HG02759 (cell line): ENCODE data around the gene FAM234A.
"Not testable (repeated sequence)": the region's sequence is repeated elsewhere in the genome, so short reads cannot be mapped to it uniquely, and the experiment has no call there.

ENCODE experiments used
- ATAC-seq: cut with Tn5 transposase; IDR thresholded peaks from one replicate; pipeline ENCODE4 v1.9.1; 2021; ENCODE audit warnings: mild to moderate bottlenecking, moderate library complexity; ENCODE audit not compliant: unreplicated experiment

The FAM234A gene

DNA sequence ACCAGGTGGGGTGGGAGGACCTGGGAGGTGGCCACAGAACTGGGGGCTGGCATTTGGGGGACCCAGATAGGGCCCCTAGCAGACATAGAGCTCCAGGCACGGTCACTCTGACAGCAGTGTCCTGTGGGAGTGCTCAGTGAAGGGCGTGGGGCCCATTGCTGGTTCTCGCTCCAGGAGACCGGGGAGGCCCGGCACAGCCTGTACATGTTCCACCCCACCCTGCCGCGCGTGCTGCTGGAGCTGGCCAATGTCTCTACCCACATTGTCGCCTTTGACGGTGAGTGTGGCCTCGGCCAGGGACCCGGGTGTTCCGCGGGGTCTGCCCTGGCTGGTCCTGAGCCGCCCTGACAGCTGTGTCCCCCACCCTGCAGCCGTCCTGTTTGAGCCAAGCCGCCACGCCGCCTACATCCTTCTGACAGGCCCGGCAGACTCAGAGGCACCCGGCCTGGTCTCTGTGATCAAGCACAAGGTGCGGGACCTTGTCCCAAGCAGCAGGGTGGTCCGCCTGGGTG, 29.9 kb downstream of the FAM234A start:
- no peak for ATAC-seq

DNA sequence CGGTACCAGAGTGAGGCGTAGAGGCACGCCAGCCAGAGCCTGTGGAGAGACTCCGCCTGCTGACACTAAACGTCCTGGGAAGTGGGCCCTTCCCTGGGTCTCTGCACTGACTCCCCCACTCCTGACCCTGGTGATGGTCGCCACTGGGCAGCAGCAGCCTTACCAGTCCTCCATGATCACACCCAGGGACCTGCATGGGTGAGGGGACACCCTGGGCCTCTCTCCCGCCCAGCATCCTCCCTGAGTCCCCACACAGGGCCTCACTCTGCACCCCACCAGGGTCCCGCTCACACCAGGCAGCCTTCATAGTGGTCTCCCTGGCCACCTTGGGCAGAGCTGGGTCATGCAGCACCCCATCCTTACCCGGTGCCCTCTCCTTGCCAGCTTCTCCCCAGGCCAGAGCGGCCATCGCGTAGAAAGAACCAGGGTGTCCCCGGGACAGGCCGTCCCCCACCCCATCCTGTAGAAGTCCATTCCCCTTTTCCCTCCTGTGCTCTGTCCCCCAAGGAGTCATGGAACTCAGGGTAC, 30.4 kb downstream of the FAM234A start:
- ATAC-seq: no peak

- ATAC-seq: no peak
These were observed 31.1 kb downstream of the FAM234A start for GRCh38 chr16:265711-266110.

GRCh38 chr16:266258-267164, 31.9 kb downstream of the FAM234A start:
- ATAC-seq: no peak

DNA sequence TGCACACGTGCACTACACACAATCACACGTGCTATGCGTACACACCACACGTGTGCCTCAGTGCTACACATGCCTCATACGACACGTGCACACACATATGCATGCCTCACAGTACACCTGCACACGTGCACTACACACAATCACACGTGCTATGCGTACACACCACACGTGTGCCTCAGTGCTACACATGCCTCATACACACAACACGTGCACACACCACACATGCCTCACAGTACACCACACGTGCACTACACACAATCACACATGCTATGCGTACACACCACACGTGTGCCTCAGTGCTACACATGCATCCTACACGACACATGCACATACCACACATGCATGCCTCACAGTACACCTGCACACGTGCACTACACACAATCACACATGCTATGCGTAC, 32.9 kb downstream of the FAM234A start:
- ATAC-seq: not testable (repeated sequence)

- ATAC-seq: no peak
These were observed 33.8 kb downstream of the FAM234A start for GRCh38 chr16:268141-269053.

- no peak for ATAC-seq
These were observed 34.6 kb downstream of the FAM234A start for GRCh38 chr16:269061-269796.

DNA sequence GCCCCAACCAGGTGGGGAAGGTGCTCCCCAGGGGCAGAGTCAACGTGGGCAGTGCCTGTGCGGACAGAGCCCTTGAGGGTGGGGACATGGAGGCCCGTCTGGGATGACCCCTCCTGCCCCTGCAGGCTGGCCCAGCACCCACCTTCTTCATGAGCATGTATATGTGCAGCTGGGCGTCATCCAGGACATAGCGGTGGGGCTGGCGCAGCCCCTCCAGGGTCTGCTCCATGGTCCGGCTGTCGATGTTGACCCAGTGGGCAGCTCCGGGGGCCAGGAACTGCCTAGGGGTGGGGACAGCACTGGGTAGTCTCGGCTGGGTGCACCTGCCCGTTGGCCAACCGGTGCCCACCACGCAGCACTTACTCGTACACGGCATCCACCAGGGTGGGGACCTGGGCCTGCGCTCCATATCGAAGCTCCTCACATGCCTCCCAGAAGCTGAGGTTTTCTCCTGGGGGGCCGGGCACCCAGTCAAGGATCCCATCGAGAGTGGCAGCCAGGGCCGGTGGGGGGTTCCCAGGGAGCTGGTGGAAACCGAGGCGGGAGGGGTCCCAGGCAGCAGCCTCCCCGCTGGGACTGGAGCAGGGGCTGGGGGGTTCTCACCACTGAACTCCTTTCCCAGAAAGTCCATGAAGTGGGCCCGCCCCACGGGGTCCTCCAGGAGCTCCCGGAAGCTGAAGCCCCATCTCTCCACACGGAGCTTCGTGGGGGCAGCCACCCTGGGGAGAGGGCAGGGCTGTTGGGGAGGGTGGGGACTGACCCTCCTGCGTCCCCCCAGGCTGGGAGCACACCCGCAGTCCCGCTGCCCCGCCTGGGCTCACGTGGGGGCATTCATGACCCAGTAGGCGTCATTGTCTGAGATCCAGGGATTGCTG, 36.0 kb downstream of the FAM234A start:
- no peak for ATAC-seq

DNA sequence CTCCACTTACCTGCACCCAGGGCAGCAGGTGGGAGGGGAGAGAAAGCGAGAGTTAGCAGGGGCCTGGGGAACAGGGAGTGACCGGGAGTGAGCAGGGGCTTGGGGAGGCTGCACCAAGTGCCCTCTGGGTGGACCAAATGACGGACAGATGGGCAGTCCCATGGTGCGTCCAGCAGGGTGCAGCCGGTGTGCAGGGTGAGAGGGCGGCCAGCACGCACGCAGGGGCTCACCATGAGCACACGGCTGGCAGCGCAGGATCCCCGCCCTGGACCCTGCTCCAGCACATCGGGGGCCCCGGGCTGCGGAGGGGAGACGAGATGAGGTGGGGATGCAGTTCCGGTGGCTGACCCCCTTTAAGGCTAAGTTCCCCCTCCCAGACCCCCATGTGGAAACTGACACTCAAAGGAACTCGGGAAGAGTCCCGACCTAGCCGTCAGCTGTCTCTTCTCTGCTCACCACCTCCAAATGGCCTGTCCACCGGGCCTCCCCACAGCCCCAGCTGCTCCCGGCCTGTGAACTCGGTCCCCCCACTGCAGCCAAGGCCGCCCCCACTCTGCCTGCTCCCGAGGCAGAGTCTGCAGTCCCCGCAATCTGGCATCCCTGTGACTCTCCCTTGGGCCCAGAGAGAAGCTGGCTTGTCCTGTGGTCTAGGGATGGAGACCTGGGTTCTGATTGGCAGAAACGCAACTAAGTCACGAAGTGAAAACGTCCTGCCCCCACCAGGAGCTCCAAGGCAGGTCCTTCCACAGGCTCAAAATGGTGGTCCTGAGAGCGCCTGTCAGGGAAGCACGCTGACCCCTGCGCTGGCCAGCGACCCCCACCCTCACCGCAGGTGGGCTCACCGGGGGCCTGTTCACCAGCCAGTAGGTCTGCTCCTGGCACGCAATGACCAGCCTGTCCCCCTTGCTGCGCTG, 38.3 kb downstream of the FAM234A start:
- ATAC-seq: no peak

- ATAC-seq: no peak
These were observed 39.2 kb downstream of the FAM234A start for GRCh38 chr16:273547-274421.

- no peak for ATAC-seq
These were observed 40.5 kb downstream of the FAM234A start for GRCh38 chr16:275041-275641.

DNA sequence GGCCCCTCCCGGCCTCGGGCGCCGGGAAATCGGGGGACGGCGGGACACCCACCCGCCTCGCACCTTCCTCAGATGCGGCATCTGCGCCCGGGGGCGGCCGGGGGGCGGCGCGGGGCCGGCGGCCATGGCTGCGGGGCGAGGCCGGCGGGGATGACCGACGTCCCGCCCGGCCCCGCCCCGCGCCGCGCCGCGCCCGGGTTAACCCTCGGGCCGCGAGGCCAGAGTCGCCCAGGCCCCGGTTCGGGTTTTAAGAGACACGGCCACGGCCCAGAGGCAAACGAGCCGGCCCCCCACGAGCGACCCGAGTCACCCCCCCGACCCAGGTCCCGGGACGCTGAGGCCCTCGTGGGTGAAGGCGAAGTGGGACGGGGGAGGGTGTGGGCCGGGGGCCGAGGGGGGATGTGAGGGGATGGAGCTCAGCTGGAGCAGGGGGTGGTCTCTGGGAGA, 41.2 kb downstream of the FAM234A start, which contains the start of gene RGS11:
TSS of gene RGS11 (minus strand) at position 159 of the 447 bp plus-strand sequence. CDS start at position 126, 33 bp downstream.
- ATAC-seq: no peak

GRCh38 chr16:276426-277077, 41.9 kb downstream of the FAM234A start:
- no peak for ATAC-seq

DNA sequence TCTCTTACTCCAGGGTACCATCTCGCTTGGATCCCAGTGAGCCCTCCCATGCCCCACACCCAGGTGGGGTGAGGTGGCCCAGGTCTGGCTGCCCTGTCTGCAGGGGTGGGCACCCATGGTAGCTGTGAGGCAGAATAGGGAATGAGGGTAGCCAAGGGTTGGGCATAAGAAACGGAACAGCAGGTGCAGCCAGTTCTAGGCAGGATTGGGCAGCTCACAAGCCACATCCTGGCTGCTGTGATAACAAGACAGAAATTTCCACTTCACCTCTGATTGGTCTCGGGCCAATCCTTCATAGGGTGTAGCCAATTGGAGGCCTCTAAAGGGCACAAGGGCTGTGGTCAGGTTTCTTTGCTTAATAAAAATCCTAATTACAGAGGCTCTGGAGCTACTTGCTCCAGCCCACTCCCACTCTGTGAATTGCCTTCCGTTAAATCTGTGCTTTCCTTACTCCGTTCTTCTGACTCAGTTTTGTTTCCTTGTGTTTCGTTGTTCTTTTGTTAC, 44.3 kb downstream of the FAM234A start:
- ATAC-seq: no peak

- ATAC-seq: no peak
These were observed 44.9 kb downstream of the FAM234A start for GRCh38 chr16:279531-279930.

DNA sequence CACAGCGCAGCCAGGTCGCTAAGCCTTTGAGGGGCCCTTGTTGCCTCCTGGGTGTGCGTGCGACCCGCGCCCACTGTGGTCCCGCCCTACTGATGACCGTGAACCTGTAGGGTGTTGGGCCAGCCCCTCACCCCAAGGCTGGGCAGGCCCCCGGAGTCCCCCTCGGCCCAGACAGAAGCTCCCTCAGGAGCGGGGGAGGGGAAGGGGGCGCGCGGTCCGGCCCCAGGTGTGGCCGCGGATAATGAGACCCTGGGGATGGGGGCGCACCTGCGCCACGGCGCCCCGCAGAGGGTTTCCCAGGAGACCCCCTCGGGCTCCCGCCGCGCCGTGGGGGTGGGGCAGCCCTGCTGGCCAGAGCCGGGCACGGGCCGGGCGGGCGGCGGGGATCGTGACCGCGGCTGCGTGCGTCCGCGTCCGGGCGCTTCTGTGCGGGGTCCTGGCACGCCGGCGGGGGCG, 45.4 kb downstream of the FAM234A start:
- no peak for ATAC-seq
